H9 (cell line): ENCODE measurements around the gene PDZD8. TPM values are rescaled to one million over a fixed set of nuclear protein-coding genes. Genes with fewer than 3 reads are reported as not detected.

Experiments
- DNase-seq: peaks from one replicate; pipeline ENCODE4 v3.0.0-alpha.2; 2017
- H2AFZ ChIP-seq: one replicate; pipeline ENCODE4 v1.6.1; 2013; ENCODE audit warnings: mild to moderate bottlenecking, low read length, control low read depth, moderate library complexity
- H2AK5ac ChIP-seq: 2 replicates; pipeline ENCODE4 v1.6.1; 2013; ENCODE audit warnings: low read length, control low read depth, mixed read lengths; ENCODE audit not compliant: insufficient read length
- H2BK120ac ChIP-seq: one replicate; pipeline ENCODE4 v1.6.1; 2013; ENCODE audit warnings: low read depth, mild to moderate bottlenecking, low read length, control low read depth, inconsistent platforms; ENCODE audit not compliant: poor library complexity, severe bottlenecking
- H2BK12ac ChIP-seq: 2 replicates; pipeline ENCODE4 v1.6.1; 2013; ENCODE audit warnings: low read length, control low read depth, mixed read lengths, low read depth; ENCODE audit not compliant: insufficient read length
- H2BK15ac ChIP-seq: 2 replicates; pipeline ENCODE4 v1.6.1; 2013; ENCODE audit warnings: low read depth, low read length, control low read depth
- H2BK20ac ChIP-seq: one replicate; pipeline ENCODE4 v1.6.1; 2013; ENCODE audit warnings: low read depth, mild to moderate bottlenecking, low read length, control low read depth, inconsistent platforms; ENCODE audit not compliant: poor library complexity, severe bottlenecking
- H2BK5ac ChIP-seq: 2 replicates; pipeline ENCODE4 v1.6.1; 2013; ENCODE audit warnings: low read length, control low read depth, mixed read lengths; ENCODE audit not compliant: insufficient read length
- H3K14ac ChIP-seq: 2 replicates; pipeline ENCODE4 v1.6.1; 2013; ENCODE audit warnings: low read length, control low read depth; ENCODE audit not compliant: insufficient read depth
- H3K18ac ChIP-seq: 2 replicates; pipeline ENCODE4 v1.6.1; 2013; ENCODE audit warnings: low read depth, mild to moderate bottlenecking, mixed read lengths, low read length, control low read depth; ENCODE audit not compliant: insufficient read length
- H3K23ac ChIP-seq: 2 replicates; pipeline ENCODE4 v1.6.1; 2013; ENCODE audit warnings: low read length, control low read depth, mixed read lengths, low read depth; ENCODE audit not compliant: insufficient read length
- H3K23me2 ChIP-seq: 2 replicates; pipeline ENCODE4 v1.6.1; 2013; ENCODE audit warnings: low read depth, mild to moderate bottlenecking, mixed read lengths, low read length, control low read depth; ENCODE audit not compliant: insufficient read length, poor library complexity, severe bottlenecking
- H3K27ac ChIP-seq: 2 replicates; pipeline ENCODE4 v1.5.1; 2013; ENCODE audit warnings: low read length, control low read depth, mixed read lengths, low read depth; ENCODE audit not compliant: insufficient read length
- H3K27me3 ChIP-seq: 2 replicates; pipeline ENCODE4 v1.6.1; 2013; ENCODE audit warnings: low read length, control low read depth, inconsistent platforms; ENCODE audit not compliant: insufficient read depth
- H3K4ac ChIP-seq: 2 replicates; pipeline ENCODE4 v1.6.1; 2013; ENCODE audit warnings: low read depth, mild to moderate bottlenecking, control low read depth, inconsistent platforms, low read length, moderate library complexity
- H3K4me1 ChIP-seq: 2 replicates; pipeline ENCODE4 v1.6.1; 2013; ENCODE audit warnings: low read length, control low read depth, inconsistent platforms; ENCODE audit not compliant: insufficient read depth
- H3K4me2 ChIP-seq: 2 replicates; pipeline ENCODE4 v1.6.1; 2013; ENCODE audit warnings: low read length, control low read depth, mixed read lengths; ENCODE audit not compliant: insufficient read length, insufficient read depth
- H3K56ac ChIP-seq: 2 replicates; pipeline ENCODE4 v1.6.1; 2013; ENCODE audit warnings: low read depth, mild to moderate bottlenecking, mixed read lengths, low read length, control low read depth; ENCODE audit not compliant: insufficient read length
- H3K79me1 ChIP-seq: 2 replicates; pipeline ENCODE4 v1.6.1; 2013; ENCODE audit warnings: low read depth, mild to moderate bottlenecking, moderate library complexity, low read length, control low read depth, inconsistent platforms; ENCODE audit not compliant: insufficient read depth, poor library complexity, severe bottlenecking
- H3K79me2 ChIP-seq: 2 replicates; pipeline ENCODE4 v1.6.1; 2013; ENCODE audit warnings: low read length, control low read depth, inconsistent platforms; ENCODE audit not compliant: insufficient read depth
- H3K9ac ChIP-seq: 2 replicates; pipeline ENCODE4 v1.6.1; 2013; ENCODE audit warnings: low read length, control low read depth, mixed read lengths; ENCODE audit not compliant: insufficient read length; ENCODE audit errors: extremely low read depth
- H3K9me3 ChIP-seq: one replicate; pipeline ENCODE4 v1.6.1; 2013; ENCODE audit warnings: low read depth, low read length, inconsistent platforms; ENCODE audit not compliant: control insufficient read depth
- H3T11ph ChIP-seq: one replicate; pipeline ENCODE4 v1.6.1; 2013; ENCODE audit warnings: mild to moderate bottlenecking, low read length, control low read depth, inconsistent platforms
- H4K20me1 ChIP-seq: one replicate; pipeline ENCODE4 v1.6.1; 2013; ENCODE audit not compliant: control insufficient read depth, insufficient read length, insufficient read depth
- H4K5ac ChIP-seq: 2 replicates; pipeline ENCODE4 v1.6.1; 2013; ENCODE audit warnings: low read depth, mild to moderate bottlenecking, mixed read lengths, low read length, control low read depth; ENCODE audit not compliant: insufficient read length
- H4K8ac ChIP-seq: replicated peaks from 2 replicates; pipeline ENCODE4 v1.6.1; 2013; ENCODE audit warnings: low read length, control low read depth, mixed read lengths, low read depth; ENCODE audit not compliant: insufficient read length
- H4K91ac ChIP-seq: 2 replicates; pipeline ENCODE4 v1.6.1; 2013; ENCODE audit warnings: low read depth, mild to moderate bottlenecking, moderate library complexity, mixed read lengths, low read length, control low read depth; ENCODE audit not compliant: insufficient read length
- H3K27ac Mint-ChIP-seq, 3 experiments: 2 replicates in 2 of 3; 3 replicates in 1 of 3; pipeline ENCODE4 v1.8.0; 2020 to 2021; ENCODE audit warnings: mixed read lengths in 3 of 3, mild to moderate bottlenecking in 1 of 3, moderate library complexity in 1 of 3
- H3K27me3 Mint-ChIP-seq: 2 replicates; pipeline ENCODE4 v1.8.0; 2021; ENCODE audit warnings: low read depth, mild to moderate bottlenecking, moderate library complexity, mixed read lengths
- H3K36me3 Mint-ChIP-seq, 3 experiments: 2 replicates in 2 of 3; 3 replicates in 1 of 3; pipeline ENCODE4 v1.8.0; 2020 to 2021; ENCODE audit warnings: low read depth in 3 of 3, mixed read lengths in 3 of 3; ENCODE audit not compliant: insufficient read depth in 1 of 3
- H3K4me1 Mint-ChIP-seq, 2 experiments: 2 replicates each; pipeline ENCODE4 v1.8.0; 2020; ENCODE audit warnings: mixed read lengths in 2 of 2
- H3K4me3 Mint-ChIP-seq, 2 experiments: 2 replicates in 1 of 2; 3 replicates in 1 of 2; pipeline ENCODE4 v1.8.0; 2020 to 2021; ENCODE audit warnings: mild to moderate bottlenecking in 2 of 2, mixed read lengths in 2 of 2, moderate library complexity in 1 of 2
- H3K9me3 Mint-ChIP-seq, 2 experiments: 2 replicates in 1 of 2; 3 replicates in 1 of 2; pipeline ENCODE4 v1.8.0; 2020; ENCODE audit warnings: mild to moderate bottlenecking in 2 of 2, mixed read lengths in 2 of 2, moderate library complexity in 1 of 2
- CTCF ChIP-seq: fragments of 200-600 bp; sonication (generic); conservative IDR thresholded peaks from 3 replicates; pipeline ENCODE4 v1.8.0; 2021; ENCODE audit warnings: antibody characterized with exemption, mild to moderate bottlenecking
- WGBS: extraction: QIAGEN DNeasy Blood & Tissue Kit; methylation state at CpG from one replicate; pipeline ENCODE4 v1.1.7; 2013; ENCODE audit warnings: missing lambda C conversion rate, low lambda C conversion rate, mixed read lengths; ENCODE audit not compliant: insufficient read length; ENCODE audit errors: extremely low coverage; 5-methylcytosine and 5-hydroxymethylcytosine counted together
- total RNA-seq: library from RNA; stranded (reverse); gene quantifications from 2 replicates; pipeline ENCODE4 v1.2.1, GENCODE V29; 2021

PDZD8 gene
- total RNA-seq, 1 experiment from 2014 or later = 38.2 TPM

- H2BK5ac ChIP-seq = no peak overlapping the region
- peaks cover 0 to 7% of the 10 kb centered on the region in 2 experiments; a peak in 2 of 4 replicates for H3K4me1 Mint-ChIP-seq
- no peak for DNase-seq
- no peak overlapping the region for H3T11ph ChIP-seq
- H3K79me1 ChIP-seq = no peaks in the 10 kb centered on the region
- no peak overlapping the region for H4K8ac ChIP-seq
- no peak overlapping the region for H2AK5ac ChIP-seq
- no peak overlapping the region for H2AFZ ChIP-seq
- H3K23ac ChIP-seq = no peak overlapping the region
- H3K9me3 Mint-ChIP-seq = no peaks in the 10 kb centered on the region; a peak in 1 of 5 replicates
- no peak overlapping the region for H3K4me2 ChIP-seq
- H4K5ac ChIP-seq = no peak overlapping the region
- no peaks in the 10 kb centered on the region for H4K20me1 ChIP-seq
- no peak overlapping the region for H3K27ac ChIP-seq
- no peak overlapping the region for H2BK12ac ChIP-seq
- no peak overlapping the region for H2BK15ac ChIP-seq
- no peaks in the 10 kb centered on the region for H3K79me2 ChIP-seq
- no peak overlapping the region for H2BK120ac ChIP-seq
- no peak overlapping the region for H3K4me3 Mint-ChIP-seq
- H3K27ac Mint-ChIP-seq = no peak overlapping the region
- no peak for TF ChIP-seq CTCF
- no peak overlapping the region for H3K9ac ChIP-seq
- H3K9me3 ChIP-seq = no peaks in the 10 kb centered on the region
- no peak overlapping the region for H4K91ac ChIP-seq
- no CpG with 5 or more reads among the region's 3 CpGs for WGBS
- H3K56ac ChIP-seq = no peak overlapping the region
- no peaks in the 10 kb centered on the region for H3K4me1 ChIP-seq
- H3K27me3 ChIP-seq = no peaks in the 10 kb centered on the region
- no peaks in the 10 kb centered on the region for H3K23me2 ChIP-seq
- H3K36me3 Mint-ChIP-seq = peaks cover 0 to 1% (median 0%) of the 10 kb centered on the region in 3 experiments; a peak in 2 of 7 replicates
- H3K27me3 Mint-ChIP-seq = no peaks in the 10 kb centered on the region; the same call in 1 of the 2 replicates
- H3K18ac ChIP-seq = no peak overlapping the region
- H3K14ac ChIP-seq = no peak overlapping the region
- no peak overlapping the region for H2BK20ac ChIP-seq
- no peak overlapping the region for H3K4ac ChIP-seq
Measured at GRCh38 chr10:117273980-117274379, 101.3 kb downstream of the PDZD8 start.
